Natural killer cell (primary cell): ENCODE measurements around the gene CCN5. TPM values are rescaled to one million over a fixed set of nuclear protein-coding genes. Genes with fewer than 3 reads are reported as not detected.

Experiments used
- ATAC-seq, 3 donors: fragments of 150-1000 bp in 2 of 3; fragments of 200-7000 bp in 1 of 3; cut with Tn5 transposase; 1 replicate in 1 of 3; 2 replicates in 2 of 3; pipeline ENCODE4 v1.10.0; 2021; ENCODE audit warnings: mild to moderate bottlenecking in 2 of 3, moderate library complexity in 2 of 3
- DNase-seq, 2 donors: peaks; one replicate each; pipeline versions ENCODE4 v3.0.0 to v3.0.0-alpha.2; 2013 to 2021; ENCODE audit warnings: mixed read lengths in 1 of 2
- H3K27ac ChIP-seq: one replicate; pipeline ENCODE4 v1.5.1; 2013; ENCODE audit warnings: mild to moderate bottlenecking, low read length
- H3K27me3 ChIP-seq: one replicate; pipeline ENCODE4 v1.6.1; 2013; ENCODE audit warnings: low read length; ENCODE audit not compliant: control insufficient read depth, insufficient read depth
- H3K36me3 ChIP-seq: one replicate; pipeline ENCODE4 v1.6.1; 2013; ENCODE audit warnings: low read length; ENCODE audit not compliant: control insufficient read depth, insufficient read depth
- H3K4me1 ChIP-seq: one replicate; pipeline ENCODE4 v1.6.1; 2013; ENCODE audit warnings: low read length; ENCODE audit not compliant: control insufficient read depth, insufficient read depth
- H3K4me3 ChIP-seq: one replicate; pipeline ENCODE4 v1.5.1; 2013; ENCODE audit warnings: low read length
- H3K9me3 ChIP-seq: one replicate; pipeline ENCODE4 v1.6.1; 2013; ENCODE audit warnings: low read length; ENCODE audit not compliant: control insufficient read depth, insufficient read depth
- H3K27ac Mint-ChIP-seq, 2 donors: one replicate each; pipeline ENCODE4 v1.8.0; 2022; ENCODE audit warnings: mild to moderate bottlenecking in 2 of 2, mixed read lengths in 2 of 2, moderate library complexity in 1 of 2
- H3K27me3 Mint-ChIP-seq, 2 donors: one replicate each; pipeline ENCODE4 v1.8.0; 2022; ENCODE audit warnings: low read depth in 2 of 2, mixed read lengths in 2 of 2
- H3K36me3 Mint-ChIP-seq: one replicate; pipeline ENCODE4 v1.8.0; 2022; ENCODE audit warnings: mixed read lengths
- H3K4me1 Mint-ChIP-seq, 2 donors: one replicate each; pipeline ENCODE4 v1.8.0; 2022; ENCODE audit warnings: mixed read lengths in 2 of 2
- H3K4me3 Mint-ChIP-seq: one replicate; pipeline ENCODE4 v1.8.0; 2022; ENCODE audit warnings: mild to moderate bottlenecking, moderate library complexity, mixed read lengths
- H3K9me3 Mint-ChIP-seq, 2 donors: one replicate each; pipeline ENCODE4 v1.8.0; 2022; ENCODE audit warnings: mixed read lengths in 2 of 2
- WGBS: methylation state at CpG from one replicate; pipeline ENCODE4 v1.1.7; 2013; ENCODE audit warnings: missing lambda C conversion rate; ENCODE audit not compliant: insufficient coverage; 5-methylcytosine and 5-hydroxymethylcytosine counted together
- intact Hi-C: fragments of 100-400 bp; cut with micrococcal nuclease; formaldehyde crosslinking; loops from one replicate; pipeline ENCODE4 v1.14.2; 2022
- total RNA-seq, 4 donors: library from RNA; stranded (reverse); fragments of 120-200 nt in 1 of 4; gene quantifications; one replicate each; pipeline versions ENCODE4 v1.2.3 to v1.2.4, GENCODE V29; 2013 to 2022
- TF ChIP-seq, protein P1 (sequence below): fragments of 200-600 bp; IDR thresholded peaks from one replicate; pipeline ENCODE4 v1.8.0; 2022; ENCODE audit warnings: antibody characterized with exemption

The CCN5 gene
- total RNA-seq, 3 donors from 2014 or later (not counting 1 experiment from before 2014, with no cell fraction given) = not detected

GRCh38 chr20:44732327-44732726, 17.2 kb downstream of the CCN5 start:
- 74% methylated on average over 6 of the region's 6 CpGs for WGBS
- no peaks in the 10 kb centered on the region for H3K9me3 ChIP-seq

DNA sequence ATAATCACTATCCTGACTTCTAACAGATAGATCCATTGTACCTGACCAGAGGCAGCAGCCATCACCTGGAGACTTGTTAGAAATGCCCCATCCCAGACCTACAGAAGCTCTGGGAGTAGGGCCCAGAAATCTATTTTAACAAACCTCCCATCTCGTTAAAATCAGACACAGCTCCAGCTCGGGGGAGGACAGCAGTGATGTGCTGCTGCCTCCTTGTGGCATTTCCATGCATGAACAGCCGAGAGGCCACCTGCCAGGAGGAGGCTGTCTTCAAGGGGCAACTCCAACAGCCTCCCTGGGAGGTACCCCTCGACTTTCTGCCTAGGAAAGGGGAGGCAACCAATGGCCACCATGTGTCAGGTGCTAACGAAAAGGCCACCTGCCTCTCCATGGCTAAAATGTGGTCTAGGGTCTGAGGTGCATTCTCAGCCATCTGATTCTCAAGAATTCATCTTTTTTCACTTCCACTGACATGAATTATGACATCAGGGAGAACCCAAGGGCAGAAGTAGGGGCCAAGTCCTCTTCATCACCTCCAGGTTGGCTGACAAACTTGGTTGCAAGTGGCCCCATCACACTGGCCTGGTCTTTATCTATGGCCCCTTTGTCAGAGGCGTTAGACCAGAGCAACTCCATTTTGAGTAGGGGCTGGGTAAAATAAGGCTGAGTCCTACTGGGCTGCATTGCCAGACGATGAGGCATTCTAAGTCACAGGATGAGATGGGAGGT, 18.3 kb downstream of the CCN5 start:
- H3K36me3 Mint-ChIP-seq = no peaks in the 10 kb centered on the region
- intact Hi-C loops = loop anchor here (1.0 kb wide), 2 partner anchors 48 to 349 kb away; no protein-coding TSS in a partner anchor
- DNase-seq = peak; percentile 45 to 81
- TF ChIP-seq, protein P1, sequence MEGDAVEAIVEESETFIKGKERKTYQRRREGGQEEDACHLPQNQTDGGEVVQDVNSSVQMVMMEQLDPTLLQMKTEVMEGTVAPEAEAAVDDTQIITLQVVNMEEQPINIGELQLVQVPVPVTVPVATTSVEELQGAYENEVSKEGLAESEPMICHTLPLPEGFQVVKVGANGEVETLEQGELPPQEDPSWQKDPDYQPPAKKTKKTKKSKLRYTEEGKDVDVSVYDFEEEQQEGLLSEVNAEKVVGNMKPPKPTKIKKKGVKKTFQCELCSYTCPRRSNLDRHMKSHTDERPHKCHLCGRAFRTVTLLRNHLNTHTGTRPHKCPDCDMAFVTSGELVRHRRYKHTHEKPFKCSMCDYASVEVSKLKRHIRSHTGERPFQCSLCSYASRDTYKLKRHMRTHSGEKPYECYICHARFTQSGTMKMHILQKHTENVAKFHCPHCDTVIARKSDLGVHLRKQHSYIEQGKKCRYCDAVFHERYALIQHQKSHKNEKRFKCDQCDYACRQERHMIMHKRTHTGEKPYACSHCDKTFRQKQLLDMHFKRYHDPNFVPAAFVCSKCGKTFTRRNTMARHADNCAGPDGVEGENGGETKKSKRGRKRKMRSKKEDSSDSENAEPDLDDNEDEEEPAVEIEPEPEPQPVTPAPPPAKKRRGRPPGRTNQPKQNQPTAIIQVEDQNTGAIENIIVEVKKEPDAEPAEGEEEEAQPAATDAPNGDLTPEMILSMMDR = peak; percentile 68
- ATAC-seq = peak; percentile 55 to 84 (median 80)
- no peaks in the 10 kb centered on the region for H3K9me3 Mint-ChIP-seq
- H3K4me3 Mint-ChIP-seq = no peak overlapping the region
- 28% methylated on average over 7 of the region's 7 CpGs for WGBS
- peaks cover 4% of the 10 kb centered on the region for H3K4me1 ChIP-seq
- no peak overlapping the region for H3K27ac Mint-ChIP-seq
- H3K27me3 Mint-ChIP-seq = peaks cover 4 to 7% of the 10 kb centered on the region in 2 donors
- H3K4me3 ChIP-seq = no peak overlapping the region
- H3K27ac ChIP-seq = no peak overlapping the region
- H3K27me3 ChIP-seq = no peaks in the 10 kb centered on the region
- no peaks in the 10 kb centered on the region for H3K36me3 ChIP-seq
- H3K9me3 ChIP-seq = no peaks in the 10 kb centered on the region
- H3K4me1 Mint-ChIP-seq = peaks cover 12 to 20% of the 10 kb centered on the region in 2 donors

More at GRCh38 chr20:44732327-44732726, 17.2 kb downstream of the CCN5 start:
- no peaks in the 10 kb centered on the region for H3K36me3 ChIP-seq
- TF ChIP-seq, protein P1 = no peak
- DNase-seq = no peak
- H3K9me3 Mint-ChIP-seq = no peaks in the 10 kb centered on the region
- H3K27me3 ChIP-seq = no peaks in the 10 kb centered on the region
- ATAC-seq = no peak
- no peak overlapping the region for H3K4me3 ChIP-seq
- no peaks in the 10 kb centered on the region for H3K36me3 Mint-ChIP-seq
- intact Hi-C loops = no loop called here
- peaks cover 4 to 7% of the 10 kb centered on the region in 2 donors for H3K27me3 Mint-ChIP-seq
- H3K27ac Mint-ChIP-seq = no peak overlapping the region
- H3K27ac ChIP-seq = no peak overlapping the region
- peaks cover 12 to 19% of the 10 kb centered on the region in 2 donors for H3K4me1 Mint-ChIP-seq
- no peak overlapping the region for H3K4me3 Mint-ChIP-seq
- H3K4me1 ChIP-seq = peaks cover 4% of the 10 kb centered on the region

DNA sequence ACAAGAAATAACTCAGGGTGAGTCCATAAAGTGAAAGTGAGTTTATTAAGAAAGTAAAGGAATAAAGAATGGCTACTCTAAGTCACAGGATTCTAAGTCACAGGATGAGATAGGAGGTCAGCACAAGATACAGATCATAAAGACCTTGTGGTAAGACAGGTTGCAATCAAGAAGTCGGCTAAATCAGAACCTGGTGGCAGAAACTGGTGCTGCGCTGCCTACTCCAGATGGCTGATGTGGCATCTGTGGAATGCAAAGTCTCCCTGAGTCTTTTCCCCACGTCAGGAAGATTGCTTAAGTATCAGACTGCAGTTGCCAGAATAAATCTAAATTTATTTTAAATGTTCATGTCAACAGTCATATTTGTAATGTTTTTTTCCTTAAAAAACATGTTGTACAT, 19.8 kb downstream of the CCN5 start:
- H3K27me3 ChIP-seq = no peaks in the 10 kb centered on the region
- no peak for ATAC-seq
- H3K36me3 ChIP-seq = no peaks in the 10 kb centered on the region
- Mint-ChIP-seq H3K27me3 (peaks cover 0 to 4% of the 10 kb centered on the region in 2 donors), H3K4me1 (peaks cover 12 to 20% of the 10 kb centered on the region in 2 donors), H3K9me3 (no peaks in the 10 kb centered on the region), H3K36me3 (no peaks in the 10 kb centered on the region), H3K27ac (no peak overlapping the region), H3K4me3 (no peak overlapping the region)
- H3K4me3 ChIP-seq = no peak overlapping the region
- 86% methylated on average over 3 of the region's 3 CpGs for whole genome bisulfite sequencing
- intact Hi-C loops = loop anchor here (5.0 kb wide), 1 partner anchor 518 kb away; no protein-coding TSS in a partner anchor
- H3K27ac ChIP-seq = no peak overlapping the region
- H3K9me3 ChIP-seq = no peaks in the 10 kb centered on the region
- no peak for DNase-seq
- TF ChIP-seq, protein P1 = no peak
- peaks cover 4% of the 10 kb centered on the region for H3K4me1 ChIP-seq
